ENCODE results near the gene MCRIP2.

Gene MCRIP2

GRCh38 chr16:606656-607307 lies 34.8 kb upstream of the MCRIP2 start:
- no peak overlapping the region for H3K4me3 ChIP-seq (replicated peaks; ENCODE audit: insufficient read depth, low read length)
- H3K27me3 ChIP-seq (ENCODE audit: insufficient read depth, poor library complexity, severe bottlenecking): no peaks in the 10 kb centered on the region
- H3K27ac ChIP-seq (replicated peaks): no peak overlapping the region
- no peak for DNase-seq (ENCODE audit: low read depth in 1 of 2, low spot score in 1 of 2)
- no peak for TF ChIP-seq REST (IDR thresholded peaks at IDR 0.05; ENCODE audit: insufficient replicate concordance, low read depth)
- TF ChIP-seq POLR2AphosphoS5 (IDR thresholded peaks at IDR 0.05; ENCODE audit: low read depth): no peak

GRCh38 chr16:608019-608418 lies 33.6 kb upstream of the MCRIP2 start:
- Histone ChIP-seq H3K27ac (replicated peaks) (no peak overlapping the region), H3K27me3 (ENCODE audit: insufficient read depth, poor library complexity, severe bottlenecking) (no peaks in the 10 kb centered on the region), H3K4me3 (replicated peaks; ENCODE audit: insufficient read depth, low read length) (no peak overlapping the region)
- DNase-seq (ENCODE audit: low read depth in 1 of 2, low spot score in 1 of 2): no peak
- TF ChIP-seq CTCF (IDR thresholded peaks at IDR 0.05; ENCODE audit: insufficient read depth, low read length): no peak
- TF ChIP-seq POLR2AphosphoS5 (IDR thresholded peaks at IDR 0.05; ENCODE audit: low read depth): no peak
- TF ChIP-seq GABPA (IDR thresholded peaks at IDR 0.05; ENCODE audit: low read depth): no peak
- no peak for TF ChIP-seq REST (IDR thresholded peaks at IDR 0.05; ENCODE audit: insufficient replicate concordance, low read depth)
- TF ChIP-seq SPI1 (IDR thresholded peaks at IDR 0.05; ENCODE audit: borderline replicate concordance, low read depth): no peak

- Histone ChIP-seq H3K27me3 (ENCODE audit: insufficient read depth, poor library complexity, severe bottlenecking) (no peaks in the 10 kb centered on the region), H3K27ac (replicated peaks) (no peak overlapping the region), H3K4me3 (replicated peaks; ENCODE audit: insufficient read depth, low read length) (no peak overlapping the region)
- DNase-seq (ENCODE audit: low read depth in 1 of 2, low spot score in 1 of 2): no peak
- TF ChIP-seq POLR2AphosphoS5 (IDR thresholded peaks at IDR 0.05; ENCODE audit: low read depth) (no peak), SPI1 (IDR thresholded peaks at IDR 0.05; ENCODE audit: borderline replicate concordance, low read depth) (no peak), CTCF (IDR thresholded peaks at IDR 0.05; ENCODE audit: insufficient read depth, low read length) (no peak)
These were observed 32.3 kb upstream of the MCRIP2 start for GRCh38 chr16:609316-609715.

GRCh38 chr16:609984-610383 lies 31.6 kb upstream of the MCRIP2 start:
- H3K27me3 ChIP-seq (ENCODE audit: insufficient read depth, poor library complexity, severe bottlenecking): no peaks in the 10 kb centered on the region
- no peak for DNase-seq (ENCODE audit: low read depth in 1 of 2, low spot score in 1 of 2)
- TF ChIP-seq REST (IDR thresholded peaks at IDR 0.05; ENCODE audit: insufficient replicate concordance, low read depth) (no peak), POLR2AphosphoS5 (IDR thresholded peaks at IDR 0.05; ENCODE audit: low read depth) (no peak), SPI1 (IDR thresholded peaks at IDR 0.05; ENCODE audit: borderline replicate concordance, low read depth) (no peak), GABPA (IDR thresholded peaks at IDR 0.05; ENCODE audit: low read depth) (no peak), CTCF (IDR thresholded peaks at IDR 0.05; ENCODE audit: insufficient read depth, low read length) (no peak)
- H3K4me3 ChIP-seq (replicated peaks; ENCODE audit: insufficient read depth, low read length): no peak overlapping the region
- no peak overlapping the region for H3K27ac ChIP-seq (replicated peaks)

All from HL-60 (cell line).